Thyroid gland (tissue), 4 donors: ENCODE results near the gene ACAP3. TPM values are rescaled to one million over a fixed set of nuclear protein-coding genes. Genes with fewer than 3 reads are reported as not detected.

ENCODE experiments used
- DNase-seq, 2 donors: peaks; one replicate each; pipeline ENCODE4 v3.0.0-alpha.2; 2019
- H3K27ac ChIP-seq, 3 donors: fragments of 200-600 bp; sonication (generic); 1 replicate in 2 of 3; 2 replicates in 1 of 3; pipeline ENCODE4 v1.5.1; 2016 to 2019; ENCODE audit warnings: mild to moderate bottlenecking in 1 of 3, moderate library complexity in 1 of 3
- H3K27me3 ChIP-seq: fragments of 200-600 bp; sonication (generic); one replicate; pipeline ENCODE4 v1.5.1; 2019
- H3K36me3 ChIP-seq, 2 donors: fragments of 200-600 bp; sonication (generic); one replicate each; pipeline ENCODE4 v1.5.1; 2016 to 2019
- H3K4me1 ChIP-seq, 2 donors: fragments of 200-600 bp; sonication (generic); one replicate each; pipeline ENCODE4 v1.5.1; 2017 to 2019
- H3K4me3 ChIP-seq, 3 donors: fragments of 200-600 bp; sonication (generic); replicated peaks in 1 of 3; 1 replicate in 2 of 3; 2 replicates in 1 of 3; pipeline ENCODE4 v1.5.1; 2016; ENCODE audit warnings: mild to moderate bottlenecking in 1 of 3
- H3K9me3 ChIP-seq: fragments of 200-600 bp; sonication (generic); one replicate; pipeline ENCODE4 v1.5.1; 2017
- POLR2A ChIP-seq, 2 donors: fragments of 450-650 bp; IDR thresholded peaks; one replicate each; pipeline ENCODE4 v1.6.1; 2017; ENCODE audit warnings: antibody characterized with exemption in 2 of 2, mild to moderate bottlenecking in 2 of 2, moderate library complexity in 1 of 2
- WGBS, 2 donors: methylation state at CpG; one replicate each; pipeline ENCODE4 v1.1.5; 2017; 5-methylcytosine and 5-hydroxymethylcytosine counted together
- intact Hi-C: fragments of 100-400 bp; cut with DNase I; formaldehyde crosslinking; loops from one replicate; pipeline ENCODE4 v1.15.1; 2023
- total RNA-seq, 4 donors: library from RNA; depleted of rRNA; stranded (reverse); fragments of >200 nt; gene quantifications; one replicate each; pipeline ENCODE4 v1.2.3, GENCODE V29; 2016
- TF ChIP-seq, protein P1 (sequence below), 6 experiments: fragments of 200-600 bp in 3 of 6; fragments of 450-650 bp in 3 of 6; sonication (generic) in 3 of 6; IDR thresholded peaks; one replicate each; pipeline ENCODE4 v1.5.1; 2016 to 2019; ENCODE audit warnings: antibody characterized with exemption in 6 of 6, mild to moderate bottlenecking in 2 of 6, inconsistent platforms in 1 of 6, moderate library complexity in 1 of 6

ACAP3 gene
- total RNA-seq, 4 donors from 2014 or later = 31.6 to 51.2 (median 42.1) TPM

- no peaks in the 10 kb centered on the region for H3K27me3 ChIP-seq
- peaks cover 32 to 39% of the 10 kb centered on the region in 2 donors for H3K4me1 ChIP-seq
- H3K9me3 ChIP-seq = no peaks in the 10 kb centered on the region
- H3K36me3 ChIP-seq = peaks cover 10 to 12% of the 10 kb centered on the region in 2 donors
- DNase-seq = no peak
- peak overlapping the region; percentile 70 to 85 (median 85) for H3K4me3 ChIP-seq
- H3K27ac ChIP-seq = no peak overlapping the region
- TF ChIP-seq POLR2A (IDR thresholded peaks at IDR 0.05) = no peak
- TF ChIP-seq, protein P1, sequence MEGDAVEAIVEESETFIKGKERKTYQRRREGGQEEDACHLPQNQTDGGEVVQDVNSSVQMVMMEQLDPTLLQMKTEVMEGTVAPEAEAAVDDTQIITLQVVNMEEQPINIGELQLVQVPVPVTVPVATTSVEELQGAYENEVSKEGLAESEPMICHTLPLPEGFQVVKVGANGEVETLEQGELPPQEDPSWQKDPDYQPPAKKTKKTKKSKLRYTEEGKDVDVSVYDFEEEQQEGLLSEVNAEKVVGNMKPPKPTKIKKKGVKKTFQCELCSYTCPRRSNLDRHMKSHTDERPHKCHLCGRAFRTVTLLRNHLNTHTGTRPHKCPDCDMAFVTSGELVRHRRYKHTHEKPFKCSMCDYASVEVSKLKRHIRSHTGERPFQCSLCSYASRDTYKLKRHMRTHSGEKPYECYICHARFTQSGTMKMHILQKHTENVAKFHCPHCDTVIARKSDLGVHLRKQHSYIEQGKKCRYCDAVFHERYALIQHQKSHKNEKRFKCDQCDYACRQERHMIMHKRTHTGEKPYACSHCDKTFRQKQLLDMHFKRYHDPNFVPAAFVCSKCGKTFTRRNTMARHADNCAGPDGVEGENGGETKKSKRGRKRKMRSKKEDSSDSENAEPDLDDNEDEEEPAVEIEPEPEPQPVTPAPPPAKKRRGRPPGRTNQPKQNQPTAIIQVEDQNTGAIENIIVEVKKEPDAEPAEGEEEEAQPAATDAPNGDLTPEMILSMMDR (IDR thresholded peaks at IDR 0.05) = no peak
- intact Hi-C loops = no loop called here
- WGBS, 2 donors = 14 to 49% methylated on average over 6 to 26 of the region's 27 CpGs
Observed at GRCh38 chr1:1306661-1307260, 969 bp downstream of the ACAP3 start.

DNA sequence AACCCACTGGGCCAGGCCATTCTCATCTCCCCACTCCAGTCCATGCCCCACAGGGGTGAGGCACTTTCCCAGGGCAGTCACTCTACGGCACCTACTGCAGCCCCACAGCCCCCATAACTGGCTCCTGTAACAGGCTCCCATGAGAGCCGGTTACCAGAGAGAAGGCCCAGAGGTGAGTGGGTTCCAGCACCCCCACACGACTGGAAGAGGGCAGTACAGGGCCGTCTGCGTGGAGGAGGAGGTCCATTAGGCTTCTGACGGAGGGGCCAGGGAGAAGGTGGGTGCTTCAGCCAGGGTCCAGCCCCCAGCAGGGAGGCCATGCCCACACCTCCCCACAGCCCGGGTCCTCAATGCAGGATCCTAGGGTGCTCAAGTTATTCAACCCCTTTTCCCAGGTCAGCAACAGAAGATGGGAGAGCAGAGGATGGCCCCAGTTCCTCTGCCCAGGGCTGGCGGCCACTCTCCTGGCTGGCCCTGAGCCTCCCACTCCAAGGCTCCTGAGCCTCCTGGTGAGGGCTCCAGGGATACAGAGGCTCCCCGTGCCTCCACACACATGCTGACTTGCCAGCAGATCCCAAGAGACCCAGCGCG lies 1.6 kb downstream of the ACAP3 start:
- WGBS, 2 donors = 38 to 54% methylated on average over 4 to 6 of the region's 11 CpGs
- no peak for TF ChIP-seq POLR2A (IDR thresholded peaks at IDR 0.05)
- TF ChIP-seq, protein P1 (IDR thresholded peaks at IDR 0.05) = no peak
- H3K9me3 ChIP-seq = no peaks in the 10 kb centered on the region
- no peaks in the 10 kb centered on the region for H3K27me3 ChIP-seq
- peaks cover 4 to 6% of the 10 kb centered on the region in 2 donors for H3K36me3 ChIP-seq
- H3K27ac ChIP-seq = peak overlapping the region in 1 of 3 donors; percentile 53
- H3K4me1 ChIP-seq = peaks cover 32 to 39% of the 10 kb centered on the region in 2 donors
- intact Hi-C loops = no loop called here
- DNase-seq = no peak
- no peak overlapping the region for H3K4me3 ChIP-seq

GRCh38 chr1:1305300-1306069 lies 2.2 kb downstream of the ACAP3 start:
- peaks cover 32 to 39% of the 10 kb centered on the region in 2 donors for H3K4me1 ChIP-seq
- intact Hi-C loops = no loop called here
- no peak for TF ChIP-seq POLR2A (IDR thresholded peaks at IDR 0.05)
- WGBS, 2 donors = 33 to 44% methylated on average over 9 to 11 of the region's 25 CpGs
- H3K4me3 ChIP-seq = no peak overlapping the region
- DNase-seq = peak; percentile 54 to 62
- no peaks in the 10 kb centered on the region for H3K27me3 ChIP-seq
- H3K27ac ChIP-seq = peak overlapping the region in 2 of 3 donors; percentile 27 to 53
- no peaks in the 10 kb centered on the region for H3K9me3 ChIP-seq
- no peaks in the 10 kb centered on the region for H3K36me3 ChIP-seq

DNA sequence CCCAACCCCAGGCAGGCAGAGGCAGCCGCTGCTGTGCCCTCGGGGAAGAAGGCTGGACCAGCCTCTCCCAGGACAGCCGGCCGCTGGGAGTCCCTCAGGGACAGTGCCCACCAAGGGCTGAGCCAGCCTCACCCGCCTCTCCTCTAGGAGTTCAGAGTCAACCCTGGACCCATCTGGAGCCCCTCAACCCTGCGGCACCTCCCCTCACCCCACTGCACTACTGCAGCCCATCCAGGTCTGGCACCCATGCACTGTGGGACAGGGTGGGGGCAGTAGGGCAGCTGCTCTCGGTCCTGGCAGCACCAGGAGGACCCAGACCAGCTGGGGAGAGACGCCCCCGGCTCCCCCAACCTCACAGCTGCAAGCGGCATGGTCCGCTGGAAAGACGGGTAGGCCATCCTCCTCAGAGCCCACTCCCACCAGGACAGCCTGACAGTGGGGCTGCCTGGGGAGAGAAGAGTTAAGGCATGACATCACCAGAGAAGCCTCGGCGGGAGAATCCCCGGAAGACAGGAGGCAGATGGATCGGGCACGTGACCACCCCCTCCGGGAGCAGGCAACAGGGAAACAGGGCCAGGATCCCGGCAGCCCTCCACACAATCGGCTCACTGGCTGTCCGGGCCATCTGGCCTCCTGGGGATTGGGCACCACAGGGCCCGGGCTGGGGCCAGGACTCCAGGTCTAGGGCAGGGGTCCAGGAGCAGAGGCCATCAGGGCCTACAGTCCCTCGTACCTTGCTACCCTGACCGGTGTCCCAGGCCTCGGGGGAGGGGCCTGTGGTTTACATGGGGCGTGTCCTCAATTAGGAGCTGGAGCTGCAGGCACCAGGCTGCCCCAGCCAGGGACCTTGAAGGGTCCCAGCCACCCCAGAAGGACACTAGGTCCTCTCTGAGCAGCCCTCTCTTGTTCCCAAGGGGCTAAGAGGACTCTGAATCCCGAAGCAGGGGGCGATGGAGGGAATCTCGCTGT lies 3.1 kb downstream of the ACAP3 start:
- intact Hi-C loops = no loop called here
- no peaks in the 10 kb centered on the region for H3K36me3 ChIP-seq
- peaks cover 32 to 37% of the 10 kb centered on the region in 2 donors for H3K4me1 ChIP-seq
- peak overlapping the region in 2 of 3 donors; percentile 27 to 53 for H3K27ac ChIP-seq
- peak; percentile 26 to 31 for DNase-seq
- TF ChIP-seq, protein P1 (IDR thresholded peaks at IDR 0.05) = no peak
- no peak for TF ChIP-seq POLR2A (IDR thresholded peaks at IDR 0.05)
- 57 to 58% methylated on average over 8 to 21 of the region's 29 CpGs for WGBS, 2 donors
- no peaks in the 10 kb centered on the region for H3K27me3 ChIP-seq
- H3K4me3 ChIP-seq = no peak overlapping the region
- no peaks in the 10 kb centered on the region for H3K9me3 ChIP-seq

DNA sequence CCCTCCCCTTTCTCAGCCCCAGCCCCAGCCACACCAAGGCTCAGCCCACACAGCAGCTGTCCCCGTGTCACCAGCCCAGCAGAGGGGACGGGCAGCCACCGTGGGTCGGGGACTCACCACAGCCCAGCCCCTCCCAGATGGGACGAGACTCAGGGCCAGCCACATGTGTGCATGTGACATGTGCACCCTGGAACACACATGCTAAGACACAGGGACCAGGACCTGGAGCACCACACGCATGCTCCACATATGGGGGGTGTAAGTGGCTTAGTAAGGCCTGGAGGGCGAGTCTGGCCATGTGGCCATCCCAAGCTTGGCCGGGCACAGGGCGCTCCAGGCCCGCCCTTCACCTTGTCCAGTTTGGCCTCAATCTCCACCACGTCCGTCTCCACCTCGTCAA lies 4.0 kb downstream of the ACAP3 start:
- intact Hi-C loops = no loop called here
- Histone ChIP-seq H3K9me3 (no peaks in the 10 kb centered on the region), H3K27me3 (no peaks in the 10 kb centered on the region), H3K36me3 (no peaks in the 10 kb centered on the region), H3K27ac (no peak overlapping the region), H3K4me1 (peaks cover 24 to 30% of the 10 kb centered on the region in 2 donors), H3K4me3 (no peak overlapping the region)
- DNase-seq = no peak
- WGBS, 2 donors = 83% methylated on average over 10 of the region's 13 CpGs; no CpG with 5 or more reads in 1 of the 2 donors
- TF ChIP-seq, protein P1 (IDR thresholded peaks at IDR 0.05) = no peak
- no peak for TF ChIP-seq POLR2A (IDR thresholded peaks at IDR 0.05)
